GM21528 (cell line): ENCODE measurements around the gene UBE2B.
"Not testable (repeated sequence)": the region's sequence is repeated elsewhere in the genome, so short reads cannot be mapped to it uniquely, and the experiment has no call there.

Experiments used
- ATAC-seq: cut with Tn5 transposase; IDR thresholded peaks from one replicate; pipeline ENCODE4 v1.9.1; 2021; ENCODE audit warnings: mild to moderate bottlenecking, moderate library complexity; ENCODE audit not compliant: unreplicated experiment, low FRiP score

Gene UBE2B

DNA sequence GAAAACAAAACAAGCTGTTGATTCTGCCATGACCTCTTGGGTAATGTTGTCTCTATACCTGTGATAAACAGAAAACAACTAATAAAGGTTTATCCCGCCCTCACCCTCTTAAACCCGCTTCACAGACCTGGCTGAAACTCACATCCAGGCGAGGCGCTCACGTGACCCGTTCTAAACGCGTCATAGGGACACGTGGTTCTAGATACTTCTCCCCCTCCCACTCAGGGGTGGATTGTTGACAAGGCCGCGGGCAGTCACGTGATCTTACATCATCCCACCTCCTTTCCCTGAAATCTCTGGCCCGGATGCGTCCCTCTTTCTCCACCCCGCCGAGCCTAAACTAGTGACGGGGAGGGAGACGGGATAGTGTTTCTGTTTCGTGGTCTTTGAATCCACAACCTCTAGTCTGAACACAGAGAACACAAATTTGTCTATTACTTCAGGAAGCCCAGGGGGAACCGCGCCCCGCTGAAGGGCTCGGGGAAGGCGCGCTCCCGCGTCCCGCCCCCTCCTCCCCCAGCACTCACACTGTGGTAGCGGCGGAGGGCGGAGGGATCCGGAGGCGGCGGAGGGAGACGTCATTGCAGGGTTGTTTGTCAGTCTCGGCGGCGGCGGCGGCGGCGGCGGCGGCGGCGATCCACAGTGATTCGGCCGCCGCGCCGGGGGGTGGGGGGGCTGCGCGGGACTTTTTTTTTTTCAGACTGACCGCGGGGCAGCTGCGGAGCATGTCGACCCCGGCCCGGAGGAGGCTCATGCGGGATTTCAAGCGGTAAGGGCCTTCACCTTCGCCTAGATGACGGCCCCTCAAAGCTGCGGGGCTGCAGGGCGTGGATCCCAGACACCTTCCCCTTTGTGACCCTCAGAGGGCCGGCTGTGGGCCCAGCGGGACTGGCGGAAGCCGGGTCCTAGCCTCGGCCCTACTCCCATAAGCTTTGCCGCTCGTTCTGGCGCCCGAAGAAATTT, at the start of gene UBE2B:
UBE2B (plus strand) TSS at position 699 of the 963 bp plus-strand sequence; CDS start at position 726, 27 bp downstream.
- peak; percentile 76 for ATAC-seq

DNA sequence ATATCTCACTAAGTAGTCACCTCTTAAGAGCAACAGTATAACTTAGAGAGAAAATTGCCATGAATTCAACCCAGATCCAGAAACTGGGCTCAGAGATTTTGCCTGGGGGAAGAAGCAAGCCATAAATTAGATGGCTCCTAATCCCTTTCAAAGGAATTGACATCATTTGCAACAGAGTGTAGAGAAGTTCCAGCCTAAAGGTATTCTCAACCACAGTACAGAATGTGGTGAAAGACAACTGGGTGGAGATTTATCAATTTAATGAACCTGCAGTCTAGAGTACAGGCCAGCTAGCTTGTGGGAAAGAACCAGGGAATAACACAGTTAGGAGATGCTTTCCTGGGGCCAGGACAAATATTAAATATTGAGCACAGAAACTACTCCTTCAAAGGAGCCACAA, 44.0 kb upstream of the UBE2B start:
- no peak for ATAC-seq

DNA sequence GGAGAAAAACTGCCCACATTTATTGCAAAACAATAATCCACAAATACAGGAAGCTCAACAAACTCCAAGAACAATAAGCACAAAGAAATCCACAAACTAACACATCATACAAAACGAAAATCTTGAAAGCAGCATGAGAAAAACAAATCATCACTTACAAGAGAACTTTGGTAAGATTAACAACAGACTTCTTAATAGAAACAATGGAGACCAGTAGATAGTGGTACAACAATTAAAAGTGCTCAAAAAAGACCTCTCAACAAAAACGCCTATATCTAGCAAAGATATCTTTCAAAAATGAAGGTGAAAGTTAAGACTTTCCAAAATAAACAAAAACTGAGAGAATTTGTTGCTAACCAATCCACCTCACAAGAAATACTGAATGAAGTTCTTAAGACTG, 42.8 kb upstream of the UBE2B start:
- ATAC-seq: no peak

DNA sequence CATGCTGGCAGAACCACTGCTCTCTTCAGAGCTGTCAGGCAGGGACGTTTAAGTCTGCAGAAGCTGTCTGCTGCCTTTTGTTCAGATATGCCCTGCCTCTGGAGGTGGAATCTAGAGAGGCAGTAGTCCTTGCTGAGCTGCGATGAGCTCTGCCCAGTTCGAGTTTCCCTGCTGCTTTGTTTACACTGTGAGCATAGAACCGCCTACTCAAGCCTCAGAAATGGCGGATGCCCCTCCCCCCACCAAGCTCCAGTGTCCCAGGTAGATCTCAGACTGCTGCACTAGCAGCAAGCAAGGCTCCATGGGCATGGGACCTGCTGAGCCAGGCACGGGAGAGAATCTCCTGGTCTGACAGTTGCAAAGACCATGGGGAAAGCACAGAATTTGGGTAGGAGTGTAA, 34.5 kb upstream of the UBE2B start:
- ATAC-seq: not testable (repeated sequence)

DNA sequence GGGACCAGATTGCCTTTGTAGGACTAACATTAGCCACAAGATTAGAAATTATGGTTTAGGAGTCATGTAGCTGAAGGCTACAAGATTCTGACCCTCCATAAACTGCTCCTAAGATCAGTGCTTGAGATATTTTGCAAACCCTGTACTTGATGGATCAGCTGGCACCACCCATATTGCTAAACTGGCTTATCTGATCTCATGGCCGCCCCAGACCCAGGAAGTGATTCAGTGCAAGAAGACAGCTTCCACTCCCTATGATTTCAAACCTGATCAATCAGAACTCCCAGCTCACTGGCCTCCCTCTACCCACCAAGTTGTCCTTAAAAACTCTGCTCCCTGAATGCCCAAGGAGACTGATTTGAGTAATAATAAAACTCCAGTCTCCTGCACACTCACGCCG, 27.9 kb upstream of the UBE2B start:
- ATAC-seq: not testable (repeated sequence)

DNA sequence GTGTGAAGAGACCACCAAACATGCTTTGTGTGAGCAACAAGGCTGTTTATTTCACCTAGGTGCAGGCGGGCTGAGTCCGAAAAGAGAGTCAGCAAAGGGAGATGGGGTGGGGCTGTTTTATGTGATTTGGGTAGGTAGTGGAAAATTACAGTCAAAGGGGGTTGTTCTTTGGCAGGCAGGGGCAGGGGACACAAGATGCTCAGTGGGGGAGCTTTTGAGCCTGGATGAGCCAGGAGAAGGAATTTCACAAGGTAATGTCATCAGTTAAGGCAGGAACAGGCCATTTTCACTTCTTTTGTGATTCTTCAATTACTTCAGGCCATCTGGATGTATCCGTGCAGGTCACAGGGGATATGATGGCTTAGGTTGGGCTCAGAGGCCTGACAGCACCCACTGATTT, 25.9 kb upstream of the UBE2B start:
- ATAC-seq: not testable (repeated sequence)

DNA sequence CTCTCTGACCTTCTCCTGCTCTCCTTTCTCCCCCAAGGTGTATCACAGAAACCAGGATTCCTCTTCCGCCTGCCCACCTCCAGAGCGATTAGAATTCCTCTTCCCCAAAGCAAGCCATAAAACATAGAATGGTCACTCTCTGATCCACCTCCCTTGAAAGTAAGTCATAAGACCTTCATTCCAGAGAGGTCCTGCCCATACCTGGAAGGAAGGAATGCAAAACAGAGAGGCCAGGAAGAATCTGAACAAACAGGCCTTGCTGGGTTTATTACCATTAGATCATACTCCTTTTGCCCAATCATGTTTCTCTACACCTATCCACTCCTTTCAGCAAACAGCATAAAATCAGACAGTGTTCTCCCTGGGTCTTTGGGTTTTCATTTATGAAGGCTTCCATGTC, 25.4 kb upstream of the UBE2B start:
- ATAC-seq: no peak

DNA sequence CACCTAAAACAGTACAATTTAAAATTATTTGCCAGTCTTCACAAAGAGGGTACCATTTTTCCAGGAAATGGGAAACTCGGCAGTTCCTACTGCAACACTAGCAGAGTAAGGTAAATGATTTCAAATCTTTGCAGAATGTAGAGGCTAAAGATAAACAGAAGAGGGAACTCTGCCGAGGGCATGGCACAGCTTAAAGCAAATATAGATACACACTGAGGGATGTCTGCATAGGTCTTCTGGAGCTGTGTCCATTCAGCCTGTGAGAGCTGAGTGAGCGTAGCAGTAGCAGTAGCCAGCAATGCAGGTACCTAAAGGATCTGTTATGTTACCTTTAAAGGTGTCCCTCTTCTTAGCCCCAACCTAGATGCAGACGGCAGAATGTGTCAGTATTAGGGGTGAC, 21.9 kb upstream of the UBE2B start:
- ATAC-seq: no peak

DNA sequence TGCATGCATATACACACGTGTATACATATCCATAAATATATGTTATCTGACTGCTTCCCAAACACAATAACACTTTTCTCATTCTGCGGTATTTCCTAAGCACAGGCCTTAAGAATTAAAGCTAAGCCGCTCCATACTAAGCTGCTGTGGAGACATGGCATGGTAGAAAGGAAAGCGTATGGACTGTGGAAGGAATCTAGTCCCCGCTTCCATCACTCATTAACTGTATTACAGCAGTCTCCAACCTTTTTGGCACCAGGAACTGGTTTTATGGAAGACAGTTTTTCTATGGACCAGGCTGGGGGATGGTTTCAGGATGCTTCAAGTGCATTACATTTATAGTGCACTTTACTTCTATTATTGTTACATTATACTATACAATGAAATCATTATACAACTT, 15.7 kb upstream of the UBE2B start:
- ATAC-seq: no peak

DNA sequence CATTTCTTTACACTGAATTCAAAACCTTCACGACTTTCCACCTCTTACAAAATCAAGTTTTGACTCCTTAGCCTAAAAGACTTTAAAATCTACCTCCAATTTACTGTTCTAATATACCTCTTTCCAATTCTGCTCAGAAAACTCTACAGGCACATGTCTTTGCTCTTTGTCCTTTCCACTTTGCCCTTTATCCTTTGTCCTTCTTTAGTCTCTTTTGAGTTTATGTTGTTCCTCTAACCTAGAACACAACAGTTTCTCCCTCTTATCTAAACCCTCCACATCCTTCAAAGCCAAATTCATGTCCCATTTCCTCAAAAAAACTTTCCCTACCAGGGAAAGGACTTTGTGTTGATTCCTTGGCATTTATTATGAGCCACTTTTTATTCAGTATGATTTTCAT, 5.8 kb upstream of the UBE2B start:
- no peak for ATAC-seq

DNA sequence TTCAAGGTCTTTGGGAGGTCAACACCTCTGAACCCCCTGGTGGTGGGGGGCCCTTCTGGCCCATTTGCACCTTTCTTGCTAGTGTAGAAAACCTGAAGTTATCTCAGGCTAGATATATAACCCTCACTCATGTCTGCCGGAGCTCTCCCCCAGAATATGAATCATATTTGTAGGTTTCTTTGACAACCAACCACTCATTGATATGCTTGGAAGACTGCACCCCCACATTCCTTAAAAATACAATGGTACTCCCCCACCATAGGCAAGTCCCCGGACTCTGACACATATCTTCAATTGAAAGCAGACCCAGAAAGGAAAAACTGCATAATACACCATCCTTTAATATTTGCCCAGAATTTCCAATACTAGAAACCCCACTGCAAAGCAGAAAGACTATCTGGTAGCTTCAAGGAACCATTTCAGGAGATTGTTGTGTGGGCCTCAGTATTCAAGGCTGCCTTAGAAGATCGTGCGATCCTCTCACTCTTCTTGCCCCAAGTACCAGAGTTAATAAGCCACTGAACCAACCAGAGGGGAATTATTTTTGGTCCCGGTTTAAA, 978 bp upstream of the UBE2B start:
- peak; percentile 11 for ATAC-seq

DNA sequence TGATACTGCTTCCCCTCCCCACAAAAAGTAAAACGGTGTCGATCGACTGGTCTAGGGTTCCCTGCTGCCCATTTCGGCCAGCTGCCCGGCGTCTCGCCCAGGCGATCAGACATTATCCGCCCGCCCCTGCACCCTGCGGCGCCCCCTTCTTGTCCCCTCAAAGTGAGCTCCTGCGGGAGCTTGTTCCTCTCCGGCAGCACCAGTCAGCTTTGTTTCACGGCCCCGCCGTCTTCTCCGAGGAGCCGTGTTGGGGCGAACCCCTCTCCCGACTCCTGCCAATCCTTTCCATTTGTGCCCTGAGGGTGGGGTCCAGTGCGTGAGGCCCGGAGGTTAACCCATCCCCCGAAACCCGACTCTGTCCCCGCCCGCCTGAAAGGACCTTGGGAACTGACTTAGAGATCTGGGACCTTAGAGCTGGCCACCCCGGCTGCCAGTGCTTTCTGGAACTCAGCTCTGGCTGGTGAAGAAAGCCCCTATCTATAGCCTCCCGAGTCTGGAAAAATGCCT, 518 bp downstream of the UBE2B start:
- ATAC-seq: peak; percentile 9

DNA sequence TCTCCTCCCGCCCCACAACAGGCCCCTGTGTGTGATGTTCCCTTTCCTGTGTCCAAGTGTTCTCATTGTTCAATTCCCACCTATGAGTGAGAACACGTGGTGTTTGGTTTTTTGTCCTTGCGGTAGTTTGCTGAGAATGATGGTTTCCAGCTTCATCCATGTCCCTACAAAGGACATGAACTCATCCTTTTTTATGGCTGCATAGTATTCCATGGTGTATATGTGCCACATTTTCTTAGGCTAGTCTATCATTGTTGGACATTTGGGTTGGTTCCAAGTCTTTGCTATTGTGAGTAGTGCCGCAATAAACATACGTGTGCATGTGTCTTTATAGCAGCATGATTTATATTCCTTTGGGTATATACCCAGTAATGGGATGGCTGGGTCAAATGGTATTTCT, 2.3 kb downstream of the UBE2B start:
- ATAC-seq: not testable (repeated sequence)

DNA sequence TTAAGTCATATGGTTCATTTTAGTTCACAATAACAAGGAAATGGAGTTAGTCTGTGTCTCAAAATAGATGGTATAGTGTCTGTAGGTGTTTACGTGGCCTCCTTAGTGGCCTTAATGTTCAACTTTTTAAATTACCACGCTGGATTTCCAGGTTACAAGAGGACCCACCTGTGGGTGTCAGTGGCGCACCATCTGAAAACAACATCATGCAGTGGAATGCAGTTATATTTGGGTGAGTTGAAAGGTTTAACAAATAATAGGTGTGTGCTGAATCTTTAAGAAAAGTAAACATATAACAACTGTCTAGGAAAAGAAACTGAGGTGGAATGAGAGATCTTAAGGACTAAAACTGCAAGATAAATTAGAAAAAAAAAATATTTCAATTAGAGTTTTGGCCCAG, 2.9 kb downstream of the UBE2B start:
- ATAC-seq: no peak

DNA sequence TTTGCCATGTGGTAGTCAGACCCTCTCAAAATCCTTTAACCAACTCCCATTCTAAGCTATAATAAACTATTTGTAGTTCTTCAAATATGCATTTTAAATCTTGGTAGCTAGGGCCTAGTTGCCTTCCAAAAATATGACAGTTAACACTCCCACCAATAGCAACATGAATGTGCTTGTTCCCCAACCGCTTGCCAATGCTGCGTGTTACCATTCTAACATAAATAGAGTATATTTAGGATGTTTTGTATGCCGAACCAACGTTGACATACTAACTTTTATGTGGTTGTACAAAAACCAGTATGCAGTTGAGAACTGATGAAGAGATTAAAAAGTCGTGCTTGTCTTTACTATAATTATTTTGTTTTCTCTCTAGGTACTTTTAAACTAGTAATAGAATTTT, 9.0 kb downstream of the UBE2B start:
- no peak for ATAC-seq

DNA sequence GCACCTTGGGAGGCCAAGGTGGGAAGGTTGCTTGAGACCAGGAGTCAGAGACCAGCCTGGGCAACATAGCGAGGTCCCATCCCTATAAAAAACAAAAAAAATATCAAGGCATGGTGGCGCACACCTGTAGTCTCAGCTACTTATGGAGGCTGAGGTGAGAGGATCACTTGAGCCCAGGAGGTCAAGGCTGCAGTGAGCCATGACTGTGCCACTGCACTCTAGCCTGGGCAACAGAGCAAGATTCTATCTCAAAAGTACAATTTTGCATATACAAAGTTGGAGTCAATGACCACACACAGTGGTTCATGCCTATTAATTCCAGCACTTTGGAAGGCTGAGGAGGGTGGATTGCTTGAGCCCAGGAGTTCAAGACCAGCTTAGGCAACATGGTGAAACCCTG, 10.8 kb downstream of the UBE2B start:
- ATAC-seq: not testable (repeated sequence)

DNA sequence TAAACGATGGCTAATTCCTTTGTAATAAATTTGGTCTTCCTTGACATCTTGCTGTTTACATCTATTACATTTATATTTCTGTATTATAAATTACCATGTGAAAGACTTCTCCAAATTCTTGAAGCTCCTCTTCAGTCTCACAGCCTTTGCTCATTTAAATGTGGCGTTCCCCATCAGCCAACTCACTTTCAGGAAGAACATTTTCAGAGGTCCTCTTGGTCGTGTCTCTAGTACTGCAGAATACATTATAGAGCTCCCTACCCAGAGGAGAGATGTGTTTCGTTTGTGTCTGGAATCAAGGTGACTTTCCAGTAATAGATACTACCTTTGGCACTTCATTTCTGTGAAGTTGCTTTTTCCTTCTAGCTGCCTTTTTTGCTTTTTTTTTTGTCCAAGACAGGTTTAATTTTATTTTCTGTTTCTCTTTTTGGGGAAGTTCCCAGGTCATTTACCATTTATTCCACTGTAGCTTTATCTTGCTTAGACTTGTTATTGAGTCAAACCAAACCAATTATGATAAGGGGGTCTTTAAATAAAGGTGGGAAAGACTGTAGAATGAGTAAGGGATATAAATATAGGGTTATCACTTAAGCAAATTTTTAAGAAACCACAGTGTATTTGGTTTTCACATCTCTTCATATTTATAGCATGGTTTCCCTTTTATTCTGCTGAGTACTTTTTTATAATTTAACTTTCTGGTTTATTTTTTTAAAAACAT, 12.8 kb downstream of the UBE2B start:
- no peak for ATAC-seq

DNA sequence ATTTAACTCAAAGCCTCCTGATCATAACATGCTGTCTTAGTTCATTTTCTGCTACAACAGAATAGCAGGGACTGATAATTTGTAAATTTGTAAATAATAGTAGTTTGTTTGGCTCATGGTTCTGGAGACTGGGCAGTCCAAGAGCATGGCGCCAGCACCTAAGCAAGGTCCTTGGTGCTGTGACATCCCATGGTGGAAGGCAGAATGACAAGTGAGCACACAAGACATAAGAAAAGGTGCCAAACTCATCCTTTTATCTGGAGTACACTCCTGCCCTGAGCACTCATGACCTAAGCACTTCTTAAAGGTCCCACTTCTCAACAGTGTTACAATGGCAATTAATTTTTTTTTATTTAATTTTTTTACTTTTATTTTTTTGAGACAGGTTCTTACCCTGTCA, 16.1 kb downstream of the UBE2B start:
- ATAC-seq: no peak

DNA sequence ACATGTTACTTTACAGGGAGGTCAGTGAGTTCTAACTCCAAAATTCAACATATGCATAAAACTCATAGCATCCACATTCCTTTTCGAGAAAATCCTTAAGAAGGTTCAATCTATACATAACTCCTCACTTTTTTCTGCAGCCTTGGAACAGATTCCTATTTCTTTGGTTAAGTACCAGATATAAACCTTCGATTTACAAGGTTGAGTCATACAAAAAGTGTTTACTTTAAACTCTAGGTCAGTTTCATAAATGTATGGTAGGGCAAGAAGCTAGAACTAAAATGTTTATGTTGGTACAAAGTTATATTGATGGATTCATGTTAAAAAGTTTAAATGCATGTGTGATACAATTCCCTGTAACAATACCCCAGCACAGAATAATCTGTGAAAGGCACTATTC, 20.9 kb downstream of the UBE2B start:
- no peak for ATAC-seq

DNA sequence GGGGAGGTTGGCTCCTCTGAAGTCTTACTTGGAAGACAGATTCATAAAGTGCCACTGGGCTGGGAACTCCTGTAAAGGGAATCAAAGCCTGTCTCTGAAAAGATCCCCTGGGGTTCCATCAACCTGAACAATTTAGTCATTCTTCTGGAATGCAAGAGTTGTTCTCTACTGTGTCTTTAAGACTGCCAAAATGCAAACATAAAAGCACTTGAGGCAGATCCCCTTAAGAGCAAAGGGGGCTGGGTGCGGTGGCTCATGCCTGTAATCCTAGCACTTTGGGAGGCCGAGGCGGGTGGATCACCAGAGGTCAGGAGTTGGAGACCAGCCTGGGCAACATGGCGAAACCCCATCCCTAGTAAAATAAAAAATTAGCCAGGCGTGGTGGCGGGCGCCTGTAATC, 23.6 kb downstream of the UBE2B start:
- no peak for ATAC-seq

DNA sequence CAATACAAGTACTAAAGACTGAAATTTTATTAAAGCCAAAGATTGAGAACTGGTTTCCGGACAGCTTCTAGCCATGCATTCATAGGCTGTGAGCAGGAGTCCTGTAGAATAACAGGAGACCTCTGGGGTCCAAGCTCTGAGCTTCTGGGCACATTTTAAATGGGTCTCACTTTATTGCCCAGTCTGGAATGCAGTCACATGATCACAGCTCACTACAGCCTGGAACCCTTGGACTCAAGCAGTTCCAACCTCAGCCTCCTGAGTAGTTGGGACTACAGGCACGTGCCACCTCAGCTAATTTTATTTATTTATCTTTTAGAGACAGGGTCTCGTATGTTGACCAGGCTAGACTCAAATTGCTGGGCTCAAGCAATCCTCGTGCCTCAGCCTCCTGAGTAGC, 24.9 kb downstream of the UBE2B start:
- no peak for ATAC-seq
